ENCODE results near the gene KCNE3.

The KCNE3 gene, protein sequence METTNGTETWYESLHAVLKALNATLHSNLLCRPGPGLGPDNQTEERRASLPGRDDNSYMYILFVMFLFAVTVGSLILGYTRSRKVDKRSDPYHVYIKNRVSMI

DNA sequence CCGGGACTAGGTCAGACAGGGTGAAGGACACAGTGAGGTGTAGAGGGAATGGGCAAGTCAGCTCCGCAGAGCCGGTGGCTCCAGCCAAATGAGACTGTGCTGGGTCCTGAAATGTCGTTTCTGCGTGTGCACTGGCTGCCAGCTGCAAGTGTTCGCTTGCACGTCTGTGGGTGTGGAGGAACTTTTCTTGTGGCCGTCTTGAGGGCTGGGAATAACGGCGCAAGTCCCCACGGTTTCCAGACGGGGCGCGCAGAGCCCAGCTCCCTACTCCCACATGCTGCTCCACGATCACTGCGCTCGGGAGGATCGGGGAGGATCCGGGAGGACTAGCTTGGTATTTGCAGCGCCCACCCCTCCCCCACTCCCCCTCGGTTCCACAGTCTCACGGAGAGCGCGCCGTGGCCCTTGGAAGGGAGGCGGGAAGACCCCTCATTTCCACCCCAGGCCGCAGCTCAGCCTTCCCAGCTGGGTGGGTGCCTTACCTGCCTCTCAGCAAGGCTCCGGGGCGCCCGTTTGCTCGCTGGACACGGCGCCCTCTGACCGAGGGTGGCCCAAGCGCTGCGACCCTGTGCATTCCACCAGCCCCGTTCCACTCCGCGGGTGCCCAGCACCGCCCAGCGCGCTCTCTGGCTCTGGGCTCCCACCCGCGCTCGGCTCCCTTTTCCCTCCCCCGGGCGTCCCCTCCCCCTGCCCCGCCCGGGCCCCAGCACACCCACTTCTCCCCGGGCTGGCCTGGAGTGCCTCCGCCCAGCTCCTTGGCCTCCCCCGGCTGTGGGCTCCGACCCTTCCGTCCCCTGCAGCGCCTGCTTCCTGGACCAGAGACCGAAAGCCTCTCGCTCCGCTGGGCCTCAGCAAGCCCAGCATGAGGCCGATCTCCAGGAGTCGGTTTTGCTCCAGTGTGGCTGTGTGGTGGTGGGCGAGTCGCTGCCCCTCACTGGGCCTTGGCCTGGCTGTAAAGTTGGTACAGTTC, at the start of gene KCNE3:
TSS of gene KCNE3 (minus strand) at position 634 of the 970 bp plus-strand sequence. CDS start 9,986 bp downstream, outside the sequence.
- Histone ChIP-seq H3K4me3 (ENCODE audit: low read length) (peak within 1 kb of the TSS; percentile 49), H3K27ac (ENCODE audit: low read length) (no peak within 1 kb of the TSS), H3K27me3 (ENCODE audit: control insufficient read depth, insufficient read depth, low read length) (peaks cover 8% of the 10 kb centered on the region), H3K4me1 (ENCODE audit: control insufficient read depth, low read depth, low read length) (peaks cover 11% of the 10 kb centered on the region), H3K9me3 (ENCODE audit: control insufficient read depth, low read depth, low read length) (no peaks in the 10 kb centered on the region), H3K36me3 (ENCODE audit: control insufficient read depth, low read depth, low read length) (no peaks in the 10 kb centered on the region), H3K9ac (ENCODE audit: low read length) (no peak within 1 kb of the TSS)

GRCh38 chr11:74507582-74507981, 40.2 kb upstream of the KCNE3 start:
- Histone ChIP-seq H3K9me3 (ENCODE audit: control insufficient read depth, low read depth, low read length) (peaks cover 3% of the 10 kb centered on the region), H3K4me3 (ENCODE audit: low read length) (no peak overlapping the region), H3K36me3 (ENCODE audit: control insufficient read depth, low read depth, low read length) (no peaks in the 10 kb centered on the region), H3K27me3 (ENCODE audit: control insufficient read depth, insufficient read depth, low read length) (no peaks in the 10 kb centered on the region), H3K4me1 (ENCODE audit: control insufficient read depth, low read depth, low read length) (no peaks in the 10 kb centered on the region), H3K9ac (ENCODE audit: low read length) (no peak overlapping the region), H3K27ac (ENCODE audit: low read length) (no peak overlapping the region)

DNA sequence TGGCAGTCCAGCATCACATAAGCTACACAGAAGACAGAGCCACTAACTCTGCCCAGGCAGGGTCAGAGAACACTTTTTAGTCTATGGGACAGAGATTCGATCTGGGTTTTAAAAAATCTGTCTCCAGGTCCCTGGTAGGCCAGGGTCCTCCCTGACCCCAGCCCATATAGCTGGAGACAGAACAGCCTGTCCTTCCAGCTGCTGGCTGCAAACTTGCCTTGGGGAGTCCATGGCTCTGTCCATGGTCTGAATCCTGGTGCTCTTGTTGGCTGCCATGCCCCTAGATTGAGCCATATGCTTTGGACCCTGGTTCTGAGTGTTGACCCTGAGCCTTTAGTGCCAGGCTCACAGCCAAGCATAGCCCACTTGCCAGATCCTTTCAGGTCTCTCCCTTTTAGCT, 39.5 kb upstream of the KCNE3 start:
- H3K9ac ChIP-seq (ENCODE audit: low read length): no peak overlapping the region
- peaks cover 11% of the 10 kb centered on the region for H3K9me3 ChIP-seq (ENCODE audit: control insufficient read depth, low read depth, low read length)
- H3K4me3 ChIP-seq (ENCODE audit: low read length): no peak overlapping the region
- no peaks in the 10 kb centered on the region for H3K27me3 ChIP-seq (ENCODE audit: control insufficient read depth, insufficient read depth, low read length)
- H3K4me1 ChIP-seq (ENCODE audit: control insufficient read depth, low read depth, low read length): no peaks in the 10 kb centered on the region
- H3K36me3 ChIP-seq (ENCODE audit: control insufficient read depth, low read depth, low read length): no peaks in the 10 kb centered on the region
- no peak overlapping the region for H3K27ac ChIP-seq (ENCODE audit: low read length)

GRCh38 chr11:74505911-74506310, 38.6 kb upstream of the KCNE3 start:
- Histone ChIP-seq H3K36me3 (ENCODE audit: control insufficient read depth, low read depth, low read length) (no peaks in the 10 kb centered on the region), H3K4me1 (ENCODE audit: control insufficient read depth, low read depth, low read length) (no peaks in the 10 kb centered on the region), H3K27ac (ENCODE audit: low read length) (no peak overlapping the region)

GRCh38 chr11:74504100-74504691, 36.8 kb upstream of the KCNE3 start:
- no peaks in the 10 kb centered on the region for H3K4me1 ChIP-seq (ENCODE audit: control insufficient read depth, low read depth, low read length)
- no peaks in the 10 kb centered on the region for H3K36me3 ChIP-seq (ENCODE audit: control insufficient read depth, low read depth, low read length)
- no peak overlapping the region for H3K9ac ChIP-seq (ENCODE audit: low read length)
- H3K9me3 ChIP-seq (ENCODE audit: control insufficient read depth, low read depth, low read length): peaks cover 13% of the 10 kb centered on the region
- H3K27me3 ChIP-seq (ENCODE audit: control insufficient read depth, insufficient read depth, low read length): no peaks in the 10 kb centered on the region
- H3K27ac ChIP-seq (ENCODE audit: low read length): no peak overlapping the region
- H3K4me3 ChIP-seq (ENCODE audit: low read length): no peak overlapping the region

More at GRCh38 chr11:74505911-74506310, 38.6 kb upstream of the KCNE3 start:
- no peak overlapping the region for H3K9ac ChIP-seq (ENCODE audit: low read length)
- H3K9me3 ChIP-seq (ENCODE audit: control insufficient read depth, low read depth, low read length): peaks cover 13% of the 10 kb centered on the region
- H3K4me3 ChIP-seq (ENCODE audit: low read length): no peak overlapping the region
- no peaks in the 10 kb centered on the region for H3K27me3 ChIP-seq (ENCODE audit: control insufficient read depth, insufficient read depth, low read length)

DNA sequence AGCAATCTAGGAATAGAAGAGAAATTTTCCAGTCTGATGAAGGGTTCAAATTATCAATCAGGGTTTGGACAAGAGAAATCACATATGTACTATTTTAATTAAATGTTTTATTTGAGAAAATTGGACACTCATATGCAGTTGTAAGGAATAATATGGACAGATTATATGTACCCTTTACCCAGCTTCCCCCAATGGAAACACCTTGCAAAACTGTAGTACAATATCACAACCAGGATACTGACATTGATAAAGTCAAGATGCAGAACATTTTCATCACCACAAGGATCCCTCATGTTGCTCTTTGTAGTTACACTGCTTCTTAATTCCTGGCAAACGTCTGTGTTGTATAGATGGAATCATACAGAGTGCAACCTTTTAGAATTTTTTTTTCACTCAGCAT, 27.6 kb upstream of the KCNE3 start:
- Histone ChIP-seq H3K27ac (ENCODE audit: low read length) (no peak overlapping the region), H3K27me3 (ENCODE audit: control insufficient read depth, insufficient read depth, low read length) (no peaks in the 10 kb centered on the region), H3K4me3 (ENCODE audit: low read length) (no peak overlapping the region)

GRCh38 chr11:74493791-74494630, 26.7 kb upstream of the KCNE3 start:
- Histone ChIP-seq H3K27ac (ENCODE audit: low read length) (no peak overlapping the region), H3K36me3 (ENCODE audit: control insufficient read depth, low read depth, low read length) (peaks cover 3% of the 10 kb centered on the region), H3K4me3 (ENCODE audit: low read length) (peak overlapping the region; percentile 74), H3K27me3 (ENCODE audit: control insufficient read depth, insufficient read depth, low read length) (no peaks in the 10 kb centered on the region), H3K9ac (ENCODE audit: low read length) (peak overlapping the region; percentile 91), H3K4me1 (ENCODE audit: control insufficient read depth, low read depth, low read length) (peaks cover 12% of the 10 kb centered on the region), H3K9me3 (ENCODE audit: control insufficient read depth, low read depth, low read length) (no peaks in the 10 kb centered on the region)

More for the DNA sequence above, 27.6 kb upstream of the KCNE3 start:
- no peaks in the 10 kb centered on the region for H3K9me3 ChIP-seq (ENCODE audit: control insufficient read depth, low read depth, low read length)
- no peak overlapping the region for H3K9ac ChIP-seq (ENCODE audit: low read length)
- H3K36me3 ChIP-seq (ENCODE audit: control insufficient read depth, low read depth, low read length): peaks cover 3% of the 10 kb centered on the region
- H3K4me1 ChIP-seq (ENCODE audit: control insufficient read depth, low read depth, low read length): peaks cover 12% of the 10 kb centered on the region

DNA sequence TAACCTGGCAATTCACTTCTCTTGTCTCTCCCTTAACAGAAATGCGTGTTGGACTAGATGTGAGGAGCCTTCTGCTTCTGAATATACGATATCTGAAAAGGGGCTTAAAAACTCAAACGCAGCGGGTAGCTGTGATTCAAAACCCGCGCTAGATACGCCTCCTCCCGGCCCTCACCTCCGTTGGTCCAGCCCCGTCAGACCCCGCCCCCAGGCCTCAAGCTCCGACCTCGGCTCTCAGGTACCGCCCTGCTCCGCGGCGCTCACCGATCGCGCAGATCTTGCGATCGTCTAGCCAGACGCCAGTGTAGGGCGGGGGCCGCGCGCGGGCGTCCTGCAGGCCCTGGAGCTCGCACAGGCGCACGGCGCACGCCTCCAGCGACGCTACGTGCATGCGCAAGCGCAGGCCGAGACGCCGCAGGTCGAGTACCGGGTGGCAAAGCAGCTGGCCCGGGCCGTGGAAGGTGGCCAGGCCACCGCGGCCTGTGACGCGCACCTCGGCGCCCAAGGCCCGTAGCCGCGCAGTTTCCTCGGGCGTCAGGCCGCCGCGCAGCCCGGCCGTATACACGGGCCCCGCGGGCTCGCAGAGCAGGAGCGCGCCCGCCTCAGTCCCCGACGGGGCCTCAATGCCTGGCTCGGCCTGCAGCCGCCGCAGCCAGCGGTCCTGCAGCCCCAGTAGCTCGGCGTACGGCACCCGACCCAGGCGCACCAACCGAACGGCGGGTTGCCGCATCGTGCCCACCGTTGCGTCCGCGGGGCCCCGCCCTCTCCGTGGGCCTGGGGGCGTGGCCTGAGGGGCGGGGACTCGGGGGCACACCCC, 25.8 kb upstream of the KCNE3 start, which contains the start of gene LIPT2:
TSS of gene LIPT2 (minus strand) at position 751 of the 817 bp plus-strand sequence. CDS start at position 730, 21 bp downstream.
- peak within 1 kb of the TSS; percentile 74 for H3K4me3 ChIP-seq (ENCODE audit: low read length)
- H3K27me3 ChIP-seq (ENCODE audit: control insufficient read depth, insufficient read depth, low read length): no peaks in the 10 kb centered on the region
- no peaks in the 10 kb centered on the region for H3K9me3 ChIP-seq (ENCODE audit: control insufficient read depth, low read depth, low read length)
- H3K9ac ChIP-seq (ENCODE audit: low read length): peak within 1 kb of the TSS; percentile 91
- peak within 1 kb of the TSS; percentile 68 for H3K27ac ChIP-seq (ENCODE audit: low read length)
- H3K36me3 ChIP-seq (ENCODE audit: control insufficient read depth, low read depth, low read length): peaks cover 3% of the 10 kb centered on the region
- H3K4me1 ChIP-seq (ENCODE audit: control insufficient read depth, low read depth, low read length): peaks cover 12% of the 10 kb centered on the region

GRCh38 chr11:74492084-74492483, 24.7 kb upstream of the KCNE3 start:
- peak overlapping the region; percentile 91 for H3K9ac ChIP-seq (ENCODE audit: low read length)
- no peaks in the 10 kb centered on the region for H3K27me3 ChIP-seq (ENCODE audit: control insufficient read depth, insufficient read depth, low read length)
- peaks cover 3% of the 10 kb centered on the region for H3K36me3 ChIP-seq (ENCODE audit: control insufficient read depth, low read depth, low read length)
- H3K9me3 ChIP-seq (ENCODE audit: control insufficient read depth, low read depth, low read length): no peaks in the 10 kb centered on the region
- peaks cover 12% of the 10 kb centered on the region for H3K4me1 ChIP-seq (ENCODE audit: control insufficient read depth, low read depth, low read length)
- no peak overlapping the region for H3K27ac ChIP-seq (ENCODE audit: low read length)
- peak overlapping the region; percentile 16 for H3K4me3 ChIP-seq (ENCODE audit: low read length)

- no peak overlapping the region for H3K9ac ChIP-seq (ENCODE audit: low read length)
- no peaks in the 10 kb centered on the region for H3K27me3 ChIP-seq (ENCODE audit: control insufficient read depth, insufficient read depth, low read length)
- peaks cover 3% of the 10 kb centered on the region for H3K36me3 ChIP-seq (ENCODE audit: control insufficient read depth, low read depth, low read length)
- H3K4me3 ChIP-seq (ENCODE audit: low read length): no peak overlapping the region
- H3K4me1 ChIP-seq (ENCODE audit: control insufficient read depth, low read depth, low read length): peaks cover 14% of the 10 kb centered on the region
- H3K27ac ChIP-seq (ENCODE audit: low read length): no peak overlapping the region
- no peaks in the 10 kb centered on the region for H3K9me3 ChIP-seq (ENCODE audit: control insufficient read depth, low read depth, low read length)
These were observed 23.6 kb upstream of the KCNE3 start for GRCh38 chr11:74490941-74491340.
